GM12865 (cell line): ENCODE measurements around the gene AP3B2.

Experiments
- DNase-seq: peaks from one replicate; pipeline ENCODE4 v3.0.0; 2010; ENCODE audit warnings: low read depth
- H3K4me3 ChIP-seq: 2 replicates; pipeline ENCODE4 v1.5.1; 2011; ENCODE audit warnings: mild to moderate bottlenecking, low read depth, low read length, control low read depth
- CTCF ChIP-seq: IDR thresholded peaks from 2 replicates; pipeline ENCODE4 v1.5.1; 2011; ENCODE audit warnings: low read length, control low read depth, low read depth, inconsistent platforms; ENCODE audit not compliant: insufficient read depth; ENCODE audit errors: missing control alignments

The AP3B2 gene

GRCh38 chr15:82664021-82664420 is 45.7 kb downstream of the AP3B2 start:
- TF ChIP-seq CTCF: no peak
- H3K4me3 ChIP-seq: no peak overlapping the region
- no peak for DNase-seq

- peak; percentile 66 for DNase-seq
Measured at GRCh38 chr15:82663186-82663600, 46.5 kb downstream of the AP3B2 start.

GRCh38 chr15:82662641-82663040 is 47.0 kb downstream of the AP3B2 start:
- no peak for TF ChIP-seq CTCF
- DNase-seq: no peak
- no peak overlapping the region for H3K4me3 ChIP-seq

More at GRCh38 chr15:82663186-82663600, 46.5 kb downstream of the AP3B2 start:
- no peak for TF ChIP-seq CTCF
- no peak overlapping the region for H3K4me3 ChIP-seq

GRCh38 chr15:82660378-82660777 is 49.3 kb downstream of the AP3B2 start:
- no peak for TF ChIP-seq CTCF
- DNase-seq: no peak
- no peak overlapping the region for H3K4me3 ChIP-seq

GRCh38 chr15:82656641-82657266 is 52.9 kb downstream of the AP3B2 start:
- TF ChIP-seq CTCF: no peak
- DNase-seq: no peak
- H3K4me3 ChIP-seq: no peak overlapping the region

- DNase-seq: no peak
- no peak overlapping the region for H3K4me3 ChIP-seq
- TF ChIP-seq CTCF: no peak
Measured at GRCh38 chr15:82655606-82656005, 54.1 kb downstream of the AP3B2 start.
